ENCODE results near the gene LYVE1. TPM values are rescaled to one million over a fixed set of nuclear protein-coding genes. Genes with fewer than 3 reads are reported as not detected.

Gene LYVE1
- total RNA-seq, 6 experiments from 2014 or later, result 9.3 to 60.8 (median 28.3) TPM

GRCh38 chr11:10601837-10602236 lies 33.4 kb upstream of the LYVE1 start:
- peak in 1 of 3 donors; percentile 43 for DNase-seq
- no peaks in the 10 kb centered on the region for H3K27me3 ChIP-seq
- no peak overlapping the region for H3K4me3 ChIP-seq
- peak overlapping the region in 1 of 3 donors; percentile 12 for H3K27ac ChIP-seq
- TF ChIP-seq POLR2A (IDR thresholded peaks at IDR 0.05) (no peak), CTCF (IDR thresholded peaks at IDR 0.05) (no peak)
- WGBS (ENCODE audit: insufficient coverage, low coverage, low lambda C conversion rate, missing lambda C conversion rate), result 63% methylated on average over 2 of the region's 6 CpGs
- intact Hi-C loops (cut with DNase I), result no loop called here
- no peaks in the 10 kb centered on the region for H3K9me3 ChIP-seq
- peak; percentile 22 to 36 (median 30) for ATAC-seq
- H3K36me3 ChIP-seq, result no peaks in the 10 kb centered on the region
- H3K4me1 ChIP-seq, result no peaks in the 10 kb centered on the region

- no peaks in the 10 kb centered on the region for H3K36me3 ChIP-seq
- ATAC-seq (peak in 1 of 4 donors; percentile 6), DNase-seq (no peak)
- no peak overlapping the region for H3K4me3 ChIP-seq
- no peaks in the 10 kb centered on the region for H3K4me1 ChIP-seq
- WGBS (ENCODE audit: insufficient coverage, low coverage, low lambda C conversion rate, missing lambda C conversion rate), result 88% methylated on average over 8 of the region's 11 CpGs
- H3K9me3 ChIP-seq, result no peaks in the 10 kb centered on the region
- H3K27me3 ChIP-seq, result no peaks in the 10 kb centered on the region
- intact Hi-C loops (cut with DNase I), result no loop called here
- TF ChIP-seq CTCF (IDR thresholded peaks at IDR 0.05) (no peak), POLR2A (IDR thresholded peaks at IDR 0.05) (no peak)
- no peak overlapping the region for H3K27ac ChIP-seq
Measured at GRCh38 chr11:10600570-10601248, 32.2 kb upstream of the LYVE1 start.

- ATAC-seq (no peak), DNase-seq (no peak)
- H3K9me3 ChIP-seq, result no peaks in the 10 kb centered on the region
- no peaks in the 10 kb centered on the region for H3K27me3 ChIP-seq
- H3K4me1 ChIP-seq, result no peaks in the 10 kb centered on the region
- no peak for TF ChIP-seq POLR2A (IDR thresholded peaks at IDR 0.05)
- no peak for TF ChIP-seq CTCF (IDR thresholded peaks at IDR 0.05)
- no peak overlapping the region for H3K4me3 ChIP-seq
- intact Hi-C loops (cut with DNase I), result no loop called here
- no peaks in the 10 kb centered on the region for H3K36me3 ChIP-seq
- 73% methylated on average over 6 of the region's 6 CpGs for WGBS (ENCODE audit: insufficient coverage, low coverage, low lambda C conversion rate, missing lambda C conversion rate)
- no peak overlapping the region for H3K27ac ChIP-seq
Measured at GRCh38 chr11:10599388-10600175, 31.1 kb upstream of the LYVE1 start.

- Histone ChIP-seq H3K27ac (peak overlapping the region in 1 of 3 donors; percentile 7), H3K4me3 (no peak overlapping the region), H3K36me3 (no peaks in the 10 kb centered on the region), H3K27me3 (no peaks in the 10 kb centered on the region), H3K9me3 (no peaks in the 10 kb centered on the region), H3K4me1 (no peaks in the 10 kb centered on the region)
- intact Hi-C loops (cut with DNase I), result no loop called here
- TF ChIP-seq CTCF (IDR thresholded peaks at IDR 0.05) (no peak), POLR2A (IDR thresholded peaks at IDR 0.05) (no peak)
- DNase-seq (no peak), ATAC-seq (no peak)
- WGBS (ENCODE audit: insufficient coverage, low coverage, low lambda C conversion rate, missing lambda C conversion rate), result 83% methylated on average over 6 of the region's 6 CpGs
Measured at GRCh38 chr11:10598816-10599215, 30.4 kb upstream of the LYVE1 start.
